ENCODE data around the gene POU5F2.

POU5F2 gene

GRCh38 chr5:93721071-93721470 is 20.3 kb downstream of the POU5F2 start:
- Histone ChIP-seq H3K23ac (ENCODE audit: low read depth, low read length, poor library complexity) (no peak overlapping the region), H3K4me1 (ENCODE audit: control insufficient read depth in 2 of 2, insufficient read depth in 1 of 2, low read depth in 1 of 2, low read length in 2 of 2) (peaks cover 5 to 12% of the 10 kb centered on the region in 2 donors), H3K27ac (replicated peaks; ENCODE audit: low read length) (no peak overlapping the region), H2AK5ac (ENCODE audit: low read depth, low read length) (no peak overlapping the region), H3K18ac (ENCODE audit: low read length) (no peak overlapping the region), H3K4me2 (ENCODE audit: insufficient read depth, low read length, poor library complexity, severe bottlenecking) (no peak overlapping the region), H2BK12ac (ENCODE audit: low read length) (no peak overlapping the region), H3K4me3 (ENCODE audit: low read length in 2 of 2) (no peak overlapping the region), H2AFZ (ENCODE audit: low read length) (no peak overlapping the region), H3K27me3 (ENCODE audit: control insufficient read depth in 3 of 3, insufficient read depth in 3 of 3, low read depth in 1 of 3, low read length in 3 of 3) (no peaks in the 10 kb centered on the region), H2BK15ac (ENCODE audit: low read length) (no peak overlapping the region), H3K9ac (ENCODE audit: low read depth, low read length, poor library complexity) (no peak overlapping the region), H3K36me3 (replicated peaks in 1 of 2; ENCODE audit: control insufficient read depth in 2 of 2, insufficient read depth in 2 of 2, low read length in 2 of 2) (no peaks in the 10 kb centered on the region), H3K9me3 (replicated peaks in 1 of 2; ENCODE audit: control insufficient read depth in 2 of 2, insufficient read depth in 1 of 2, low read depth in 1 of 2, low read length in 2 of 2) (no peaks in the 10 kb centered on the region), H2BK5ac (ENCODE audit: low read length) (no peak overlapping the region), H3K14ac (ENCODE audit: low read length) (no peak overlapping the region), H2BK120ac (ENCODE audit: low read depth, low read length) (no peak overlapping the region), H3K4ac (ENCODE audit: low read length) (no peak overlapping the region), H3K79me1 (ENCODE audit: low read depth, low read length) (no peaks in the 10 kb centered on the region), H4K8ac (ENCODE audit: low read depth, low read length) (no peak overlapping the region), H4K91ac (ENCODE audit: low read depth, low read length, poor library complexity) (no peak overlapping the region)
- WGBS, 2 donors (ENCODE audit: extremely low coverage in 2 of 2, insufficient read length in 2 of 2, insufficient replicate concordance in 1 of 2) = no CpG with 5 or more reads among the region's 3 CpGs
- DNase-seq (ENCODE audit: low spot score) = no peak

- H3K27me3 ChIP-seq (ENCODE audit: control insufficient read depth in 3 of 3, insufficient read depth in 3 of 3, low read depth in 1 of 3, low read length in 3 of 3) = no peaks in the 10 kb centered on the region
- H2AK5ac ChIP-seq (ENCODE audit: low read depth, low read length) = no peak overlapping the region
- H3K27ac ChIP-seq (replicated peaks; ENCODE audit: low read length) = no peak overlapping the region
- H2BK15ac ChIP-seq (ENCODE audit: low read length) = no peak overlapping the region
- no peak overlapping the region for H3K14ac ChIP-seq (ENCODE audit: low read length)
- no peak overlapping the region for H2BK5ac ChIP-seq (ENCODE audit: low read length)
- no peak overlapping the region for H3K4me2 ChIP-seq (ENCODE audit: insufficient read depth, low read length, poor library complexity, severe bottlenecking)
- H3K23ac ChIP-seq (ENCODE audit: low read depth, low read length, poor library complexity) = no peak overlapping the region
- H3K9me3 ChIP-seq (replicated peaks in 1 of 2; ENCODE audit: control insufficient read depth in 2 of 2, insufficient read depth in 1 of 2, low read depth in 1 of 2, low read length in 2 of 2) = no peaks in the 10 kb centered on the region
- H2BK12ac ChIP-seq (ENCODE audit: low read length) = no peak overlapping the region
- no peak overlapping the region for H2BK120ac ChIP-seq (ENCODE audit: low read depth, low read length)
- no peak for DNase-seq (ENCODE audit: low spot score)
- no CpG with 5 or more reads among the region's 4 CpGs for WGBS, 2 donors (ENCODE audit: extremely low coverage in 2 of 2, insufficient read length in 2 of 2, insufficient replicate concordance in 1 of 2)
- no peak overlapping the region for H3K4me3 ChIP-seq (ENCODE audit: low read length in 2 of 2)
- H4K8ac ChIP-seq (ENCODE audit: low read depth, low read length) = no peak overlapping the region
- no peak overlapping the region for H3K18ac ChIP-seq (ENCODE audit: low read length)
- no peaks in the 10 kb centered on the region for H3K79me1 ChIP-seq (ENCODE audit: low read depth, low read length)
- H3K36me3 ChIP-seq (replicated peaks in 1 of 2; ENCODE audit: control insufficient read depth in 2 of 2, insufficient read depth in 2 of 2, low read length in 2 of 2) = no peaks in the 10 kb centered on the region
- H3K4ac ChIP-seq (ENCODE audit: low read length) = no peak overlapping the region
- H4K91ac ChIP-seq (ENCODE audit: low read depth, low read length, poor library complexity) = no peak overlapping the region
- H2AFZ ChIP-seq (ENCODE audit: low read length) = no peak overlapping the region
- H3K4me1 ChIP-seq (ENCODE audit: control insufficient read depth in 2 of 2, insufficient read depth in 1 of 2, low read depth in 1 of 2, low read length in 2 of 2) = peaks cover 1 to 12% of the 10 kb centered on the region in 2 donors
- H3K9ac ChIP-seq (ENCODE audit: low read depth, low read length, poor library complexity) = no peak overlapping the region
Measured at GRCh38 chr5:93717162-93717561, 24.2 kb downstream of the POU5F2 start.

GRCh38 chr5:93716453-93716852 is 24.9 kb downstream of the POU5F2 start:
- Histone ChIP-seq H3K79me1 (ENCODE audit: low read depth, low read length) (no peaks in the 10 kb centered on the region), H3K4me3 (ENCODE audit: low read length in 2 of 2) (no peak overlapping the region), H3K36me3 (replicated peaks in 1 of 2; ENCODE audit: control insufficient read depth in 2 of 2, insufficient read depth in 2 of 2, low read length in 2 of 2) (no peaks in the 10 kb centered on the region), H2BK5ac (ENCODE audit: low read length) (no peak overlapping the region), H4K91ac (ENCODE audit: low read depth, low read length, poor library complexity) (no peak overlapping the region), H3K9me3 (replicated peaks in 1 of 2; ENCODE audit: control insufficient read depth in 2 of 2, insufficient read depth in 1 of 2, low read depth in 1 of 2, low read length in 2 of 2) (no peaks in the 10 kb centered on the region), H3K27me3 (ENCODE audit: control insufficient read depth in 3 of 3, insufficient read depth in 3 of 3, low read depth in 1 of 3, low read length in 3 of 3) (no peaks in the 10 kb centered on the region), H3K14ac (ENCODE audit: low read length) (no peak overlapping the region), H2AK5ac (ENCODE audit: low read depth, low read length) (no peak overlapping the region), H3K27ac (replicated peaks; ENCODE audit: low read length) (no peak overlapping the region), H3K23ac (ENCODE audit: low read depth, low read length, poor library complexity) (no peak overlapping the region), H2BK12ac (ENCODE audit: low read length) (no peak overlapping the region), H3K4me1 (ENCODE audit: control insufficient read depth in 2 of 2, insufficient read depth in 1 of 2, low read depth in 1 of 2, low read length in 2 of 2) (peaks cover 1 to 9% of the 10 kb centered on the region in 2 donors), H2BK120ac (ENCODE audit: low read depth, low read length) (no peak overlapping the region), H3K18ac (ENCODE audit: low read length) (no peak overlapping the region), H3K4ac (ENCODE audit: low read length) (no peak overlapping the region), H3K4me2 (ENCODE audit: insufficient read depth, low read length, poor library complexity, severe bottlenecking) (no peak overlapping the region), H4K8ac (ENCODE audit: low read depth, low read length) (no peak overlapping the region), H2AFZ (ENCODE audit: low read length) (no peak overlapping the region), H2BK15ac (ENCODE audit: low read length) (no peak overlapping the region), H3K9ac (ENCODE audit: low read depth, low read length, poor library complexity) (no peak overlapping the region)
- no peak for DNase-seq (ENCODE audit: low spot score)

DNA sequence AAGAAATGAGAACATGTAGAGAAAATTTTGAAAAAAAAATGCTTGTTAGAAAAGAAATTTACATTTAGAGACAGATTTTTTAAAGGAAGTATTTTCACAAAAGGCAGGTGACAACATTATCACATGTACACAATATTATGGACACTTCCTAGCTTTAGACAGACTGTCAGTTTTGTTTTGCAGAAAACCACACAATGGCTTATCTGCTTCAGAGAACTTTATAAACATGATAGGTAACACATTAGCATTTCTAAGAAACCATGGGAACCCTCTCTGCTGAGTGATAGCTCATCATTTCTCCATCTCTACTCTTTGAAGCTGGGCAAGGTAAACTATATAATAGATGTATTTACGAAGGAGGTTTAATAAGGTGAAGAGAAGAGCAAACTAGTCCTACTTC is 25.6 kb downstream of the POU5F2 start:
- H2AFZ ChIP-seq (ENCODE audit: low read length) = no peak overlapping the region
- H3K4me1 ChIP-seq (ENCODE audit: control insufficient read depth in 2 of 2, insufficient read depth in 1 of 2, low read depth in 1 of 2, low read length in 2 of 2) = peaks cover 1 to 9% of the 10 kb centered on the region in 2 donors
- no peak overlapping the region for H3K9ac ChIP-seq (ENCODE audit: low read depth, low read length, poor library complexity)
- no peak overlapping the region for H3K18ac ChIP-seq (ENCODE audit: low read length)
- H2BK5ac ChIP-seq (ENCODE audit: low read length) = no peak overlapping the region
- H3K4me2 ChIP-seq (ENCODE audit: insufficient read depth, low read length, poor library complexity, severe bottlenecking) = no peak overlapping the region
- no peak for DNase-seq (ENCODE audit: low spot score)
- no peak overlapping the region for H4K8ac ChIP-seq (ENCODE audit: low read depth, low read length)
- no peak overlapping the region for H3K14ac ChIP-seq (ENCODE audit: low read length)
- WGBS, 2 donors (ENCODE audit: extremely low coverage in 2 of 2, insufficient read length in 2 of 2, insufficient replicate concordance in 1 of 2) = no CpG with 5 or more reads among the region's 1 CpG
- no peak overlapping the region for H4K91ac ChIP-seq (ENCODE audit: low read depth, low read length, poor library complexity)
- no peak overlapping the region for H3K4ac ChIP-seq (ENCODE audit: low read length)
- H3K36me3 ChIP-seq (replicated peaks in 1 of 2; ENCODE audit: control insufficient read depth in 2 of 2, insufficient read depth in 2 of 2, low read length in 2 of 2) = no peaks in the 10 kb centered on the region
- no peak overlapping the region for H3K4me3 ChIP-seq (ENCODE audit: low read length in 2 of 2)
- H2AK5ac ChIP-seq (ENCODE audit: low read depth, low read length) = no peak overlapping the region
- no peak overlapping the region for H3K23ac ChIP-seq (ENCODE audit: low read depth, low read length, poor library complexity)
- H3K27ac ChIP-seq (replicated peaks; ENCODE audit: low read length) = no peak overlapping the region
- H3K9me3 ChIP-seq (replicated peaks in 1 of 2; ENCODE audit: control insufficient read depth in 2 of 2, insufficient read depth in 1 of 2, low read depth in 1 of 2, low read length in 2 of 2) = no peaks in the 10 kb centered on the region
- no peak overlapping the region for H2BK120ac ChIP-seq (ENCODE audit: low read depth, low read length)
- no peak overlapping the region for H2BK12ac ChIP-seq (ENCODE audit: low read length)
- H3K79me1 ChIP-seq (ENCODE audit: low read depth, low read length) = no peaks in the 10 kb centered on the region
- no peaks in the 10 kb centered on the region for H3K27me3 ChIP-seq (ENCODE audit: control insufficient read depth in 3 of 3, insufficient read depth in 3 of 3, low read depth in 1 of 3, low read length in 3 of 3)
- no peak overlapping the region for H2BK15ac ChIP-seq (ENCODE audit: low read length)
